ENCODE measurements around the gene ASMTL.

Gene ASMTL

DNA sequence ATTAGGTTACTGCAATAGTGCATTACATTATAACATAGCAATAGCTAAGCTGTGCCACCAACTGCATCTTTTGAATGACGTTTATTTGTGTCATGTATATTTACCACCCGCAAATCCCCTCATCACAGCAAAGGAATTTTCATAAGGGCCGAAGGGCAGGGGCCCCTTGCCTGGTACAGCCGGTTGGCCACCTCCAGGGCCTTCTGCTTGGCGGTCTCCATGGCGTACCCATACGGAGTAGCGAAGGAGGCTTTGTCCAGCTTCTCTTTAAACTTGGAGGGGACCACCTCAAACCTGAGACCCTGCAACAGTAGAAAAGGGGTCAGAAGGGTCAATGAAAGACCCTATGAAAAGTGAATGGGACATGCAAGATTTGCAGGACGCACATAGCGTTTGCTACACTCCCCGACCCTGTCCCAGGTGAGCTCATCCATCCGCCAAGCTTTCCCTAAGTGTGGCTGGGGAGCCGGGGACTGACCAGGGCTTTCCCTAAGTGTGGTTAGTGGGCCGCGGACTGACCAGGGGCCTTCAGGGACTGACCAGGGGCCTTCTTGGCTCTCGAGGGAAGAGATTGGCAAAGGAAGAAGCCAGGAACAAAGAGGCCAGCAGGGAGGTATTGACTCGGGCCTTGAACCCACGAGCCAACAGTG is 10.6 kb downstream of the ASMTL start:
- Histone ChIP-seq H3K36me3 (ENCODE audit: insufficient read depth, low read length) (peaks cover 52% of the 10 kb centered on the region), H3K9ac (ENCODE audit: low read depth, low read length) (no peak overlapping the region), H3K79me2 (ENCODE audit: insufficient read depth, low read length) (peaks cover 37% of the 10 kb centered on the region), H3K27me3 (ENCODE audit: insufficient read depth, low read length, poor library complexity) (no peaks in the 10 kb centered on the region), H2AFZ (ENCODE audit: low read depth, low read length) (no peak overlapping the region), H3K9me3 (ENCODE audit: insufficient read depth, low read length, severe bottlenecking) (no peaks in the 10 kb centered on the region), H3K27ac (ENCODE audit: low read length) (no peak overlapping the region), H3K4me1 (ENCODE audit: insufficient read depth, low read length) (no peaks in the 10 kb centered on the region), H4K20me1 (ENCODE audit: insufficient read depth, low read length) (no peaks in the 10 kb centered on the region), H3K4me2 (ENCODE audit: insufficient read depth, low read length) (no peak overlapping the region), H3K4me3 (ENCODE audit: low read depth in 1 of 2, low read length in 2 of 2) (no peak overlapping the region)
- no peak for TF ChIP-seq EZH2 (IDR thresholded peaks at IDR 0.05; ENCODE audit: borderline replicate concordance, low read depth, low read length, severe bottlenecking)
- TF ChIP-seq, protein P1, sequence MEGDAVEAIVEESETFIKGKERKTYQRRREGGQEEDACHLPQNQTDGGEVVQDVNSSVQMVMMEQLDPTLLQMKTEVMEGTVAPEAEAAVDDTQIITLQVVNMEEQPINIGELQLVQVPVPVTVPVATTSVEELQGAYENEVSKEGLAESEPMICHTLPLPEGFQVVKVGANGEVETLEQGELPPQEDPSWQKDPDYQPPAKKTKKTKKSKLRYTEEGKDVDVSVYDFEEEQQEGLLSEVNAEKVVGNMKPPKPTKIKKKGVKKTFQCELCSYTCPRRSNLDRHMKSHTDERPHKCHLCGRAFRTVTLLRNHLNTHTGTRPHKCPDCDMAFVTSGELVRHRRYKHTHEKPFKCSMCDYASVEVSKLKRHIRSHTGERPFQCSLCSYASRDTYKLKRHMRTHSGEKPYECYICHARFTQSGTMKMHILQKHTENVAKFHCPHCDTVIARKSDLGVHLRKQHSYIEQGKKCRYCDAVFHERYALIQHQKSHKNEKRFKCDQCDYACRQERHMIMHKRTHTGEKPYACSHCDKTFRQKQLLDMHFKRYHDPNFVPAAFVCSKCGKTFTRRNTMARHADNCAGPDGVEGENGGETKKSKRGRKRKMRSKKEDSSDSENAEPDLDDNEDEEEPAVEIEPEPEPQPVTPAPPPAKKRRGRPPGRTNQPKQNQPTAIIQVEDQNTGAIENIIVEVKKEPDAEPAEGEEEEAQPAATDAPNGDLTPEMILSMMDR (IDR thresholded peaks at IDR 0.05; ENCODE audit: borderline replicate concordance, extremely low read depth, low read length, poor library complexity, severe bottlenecking), result no peak
- DNase-seq, result peak; percentile 4
- 0 out of 3 replicates have a peak, but pooled peaks have one; percentile 22 for ATAC-seq (ENCODE audit: insufficient read depth, low read depth)

DNA sequence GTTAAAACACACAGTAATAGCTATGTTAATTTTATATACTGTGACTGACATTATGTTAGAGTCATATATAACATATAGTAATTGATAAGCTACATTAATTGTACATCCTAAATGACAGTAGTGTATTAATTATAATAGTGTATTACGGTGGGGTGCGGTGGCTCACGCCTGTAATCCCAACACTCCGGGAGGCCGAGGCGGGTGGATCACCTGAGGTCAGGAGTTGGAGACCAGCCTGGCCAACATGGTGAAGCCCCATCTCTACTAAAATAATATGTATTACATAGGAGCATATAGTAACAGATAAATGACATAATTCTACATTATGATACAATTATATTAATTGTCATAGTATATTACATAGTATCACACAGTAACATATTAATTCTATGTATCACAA is 12.2 kb downstream of the ASMTL start:
- no peak overlapping the region for H2AFZ ChIP-seq (ENCODE audit: low read depth, low read length)
- no peaks in the 10 kb centered on the region for H3K4me1 ChIP-seq (ENCODE audit: insufficient read depth, low read length)
- no peak for DNase-seq
- H3K79me2 ChIP-seq (ENCODE audit: insufficient read depth, low read length), result peaks cover 28% of the 10 kb centered on the region
- peaks cover 62% of the 10 kb centered on the region for H3K36me3 ChIP-seq (ENCODE audit: insufficient read depth, low read length)
- no peak overlapping the region for H3K9ac ChIP-seq (ENCODE audit: low read depth, low read length)
- no peak overlapping the region for H3K4me2 ChIP-seq (ENCODE audit: insufficient read depth, low read length)
- no peaks in the 10 kb centered on the region for H4K20me1 ChIP-seq (ENCODE audit: insufficient read depth, low read length)
- H3K27me3 ChIP-seq (ENCODE audit: insufficient read depth, low read length, poor library complexity), result no peaks in the 10 kb centered on the region
- no peak overlapping the region for H3K4me3 ChIP-seq (ENCODE audit: low read depth in 1 of 2, low read length in 2 of 2)
- no peak overlapping the region for H3K27ac ChIP-seq (ENCODE audit: low read length)
- no peaks in the 10 kb centered on the region for H3K9me3 ChIP-seq (ENCODE audit: insufficient read depth, low read length, severe bottlenecking)
- ATAC-seq (ENCODE audit: insufficient read depth, low read depth), result no peak
- TF ChIP-seq, protein P1 (IDR thresholded peaks at IDR 0.05; ENCODE audit: borderline replicate concordance, extremely low read depth, low read length, poor library complexity, severe bottlenecking), result no peak
- TF ChIP-seq EZH2 (IDR thresholded peaks at IDR 0.05; ENCODE audit: borderline replicate concordance, low read depth, low read length, severe bottlenecking), result no peak

DNA sequence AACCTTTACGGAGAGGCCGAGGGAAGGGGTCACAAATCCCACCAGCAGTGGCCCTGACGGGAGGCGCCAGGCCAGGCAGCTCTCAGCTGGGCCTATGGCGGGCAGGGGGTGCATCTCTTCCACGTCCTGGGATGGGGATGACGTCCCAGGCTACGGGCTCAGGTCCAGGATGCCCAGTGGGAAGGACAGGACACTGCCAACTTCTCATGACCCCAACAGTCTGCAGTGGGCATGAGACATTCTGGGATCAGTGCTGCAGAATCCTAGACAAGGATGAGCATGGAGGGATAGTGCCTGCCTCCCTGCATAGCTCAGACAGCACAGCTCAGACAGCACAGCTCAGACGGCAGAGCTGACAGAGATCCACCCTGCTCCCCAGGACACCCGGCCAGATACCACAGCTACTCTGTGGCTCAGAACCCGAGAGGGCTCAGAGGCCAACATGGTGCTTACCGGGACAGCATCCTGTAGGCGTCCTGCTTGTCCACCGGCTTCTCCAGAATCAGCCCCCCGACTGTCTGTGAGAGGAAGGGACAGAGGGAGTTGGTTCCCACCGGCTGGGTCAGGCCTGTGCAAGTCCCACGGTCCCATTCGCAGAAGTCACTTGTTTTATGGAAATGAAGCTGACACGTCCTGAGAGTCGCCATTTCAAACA is 17.3 kb downstream of the ASMTL start:
- H3K79me2 ChIP-seq (ENCODE audit: insufficient read depth, low read length), result no peaks in the 10 kb centered on the region
- peaks cover 2% of the 10 kb centered on the region; the same call in 1 of the 2 replicates for H4K20me1 ChIP-seq (ENCODE audit: insufficient read depth, low read length)
- no peak for TF ChIP-seq EZH2 (IDR thresholded peaks at IDR 0.05; ENCODE audit: borderline replicate concordance, low read depth, low read length, severe bottlenecking)
- TF ChIP-seq, protein P1 (IDR thresholded peaks at IDR 0.05; ENCODE audit: borderline replicate concordance, extremely low read depth, low read length, poor library complexity, severe bottlenecking), result no peak
- no peak overlapping the region for H3K9ac ChIP-seq (ENCODE audit: low read depth, low read length)
- H3K27ac ChIP-seq (ENCODE audit: low read length), result no peak overlapping the region
- H3K4me3 ChIP-seq (ENCODE audit: low read depth in 1 of 2, low read length in 2 of 2), result no peak overlapping the region
- peak; percentile 20; the same call in 1 of the 3 replicates for ATAC-seq (ENCODE audit: insufficient read depth, low read depth)
- DNase-seq, result no peak
- no peaks in the 10 kb centered on the region for H3K4me1 ChIP-seq (ENCODE audit: insufficient read depth, low read length)
- no peak overlapping the region for H2AFZ ChIP-seq (ENCODE audit: low read depth, low read length)
- no peaks in the 10 kb centered on the region for H3K9me3 ChIP-seq (ENCODE audit: insufficient read depth, low read length, severe bottlenecking)
- peaks cover 63% of the 10 kb centered on the region for H3K36me3 ChIP-seq (ENCODE audit: insufficient read depth, low read length)
- no peaks in the 10 kb centered on the region for H3K27me3 ChIP-seq (ENCODE audit: insufficient read depth, low read length, poor library complexity)
- no peak overlapping the region for H3K4me2 ChIP-seq (ENCODE audit: insufficient read depth, low read length)

All from DND-41 (cell line).